SK-N-SH (cell line): ENCODE data around the gene TRAPPC13. TPM values are rescaled to one million over a fixed set of nuclear protein-coding genes. Genes with fewer than 3 reads are reported as not detected.

Experiments used
- CTCF ChIA-PET: fragments of 300-600, 350-600 bp; formaldehyde crosslinking; extraction: SDS; loops from one replicate; lab custom pipeline; 2021; lab: Yijun Ruan, JAX
- POLR2A ChIA-PET: fragments of 350-600 bp; sonication (Branson Sonifier 250); formaldehyde crosslinking; extraction: SDS; loops from one replicate; lab custom pipeline; 2020; ENCODE audit warnings: antibody characterized with exemption, inconsistent platforms; lab: Yijun Ruan, JAX
- DNase-seq: peaks from one replicate; pipeline ENCODE4 v3.0.0; 2012
- H2AFZ ChIP-seq: fragments of 200-600 bp; sonication (generic); 2 replicates; pipeline ENCODE4 v1.8.1; 2016; ENCODE audit warnings: antibody characterized with exemption, mild to moderate bottlenecking, low read depth
- H3F3A ChIP-seq: fragments of 200-600 bp; sonication (generic); replicated peaks from 2 replicates; pipeline ENCODE3; 2016; ENCODE audit warnings: antibody characterized with exemption, mild to moderate bottlenecking; ENCODE audit not compliant: insufficient read depth
- H3K27ac ChIP-seq, 2 experiments: fragments of 200-500 bp in 1 of 2; fragments of 200-600 bp in 1 of 2; sonication (Bioruptor generic) in 1 of 2; sonication (generic), shearing (Covaris generic) in 1 of 2; 2 replicates each; pipeline versions ENCODE4 v1.5.1 to v1.6.1; 2014 to 2016; ENCODE audit warnings: low read depth in 2 of 2, inconsistent platforms in 1 of 2, low read length in 1 of 2, mild to moderate bottlenecking in 1 of 2, mixed read lengths in 1 of 2
- H3K27me3 ChIP-seq: fragments of 200-600 bp; sonication (generic), shearing (Covaris generic); 2 replicates; pipeline ENCODE4 v1.6.1; 2016; ENCODE audit warnings: mixed run types; ENCODE audit not compliant: insufficient read depth
- H3K36me3 ChIP-seq, 2 experiments: fragments of 200-500 bp in 1 of 2; fragments of 200-600 bp in 1 of 2; sonication (Bioruptor generic) in 1 of 2; sonication (generic) in 1 of 2; replicated peaks in 1 of 2; 2 replicates each; pipeline versions ENCODE3 to v1.5.1; 2014 to 2016; ENCODE audit warnings: low read length in 1 of 2, mild to moderate bottlenecking in 1 of 2; ENCODE audit not compliant: insufficient read depth in 2 of 2, control insufficient read depth in 1 of 2
- H3K4me1 ChIP-seq, 2 experiments: fragments of 200-500 bp in 1 of 2; fragments of 200-600 bp in 1 of 2; sonication (Bioruptor generic) in 1 of 2; sonication (generic), shearing (Covaris generic) in 1 of 2; 2 replicates each; pipeline versions ENCODE4 v1.5.1 to v1.6.1; 2014 to 2016; ENCODE audit warnings: low read depth in 1 of 2, low read length in 1 of 2, mixed run types in 1 of 2; ENCODE audit not compliant: insufficient read depth in 2 of 2, control insufficient read depth in 1 of 2
- H3K4me2 ChIP-seq: fragments of 200-600 bp; sonication (generic), shearing (Covaris generic); 2 replicates; pipeline ENCODE4 v1.6.1; 2017; ENCODE audit warnings: mixed run types
- H3K4me3 ChIP-seq, 2 experiments: fragments of 200-500 bp in 1 of 2; fragments of 200-600 bp in 1 of 2; sonication (Bioruptor generic) in 1 of 2; sonication (generic), shearing (Covaris generic) in 1 of 2; 2 replicates each; pipeline versions ENCODE4 v1.5.1 to v1.8.1; 2014 to 2016; ENCODE audit warnings: low read depth in 2 of 2, inconsistent platforms in 1 of 2, low read length in 1 of 2, mild to moderate bottlenecking in 1 of 2, mixed read lengths in 1 of 2, moderate library complexity in 1 of 2
- H3K79me2 ChIP-seq: fragments of 200-600 bp; sonication (generic); 2 replicates; pipeline ENCODE4 v1.8.1; 2017; ENCODE audit warnings: mild to moderate bottlenecking; ENCODE audit not compliant: insufficient read depth
- H3K9ac ChIP-seq: fragments of 200-600 bp; sonication (generic); 2 replicates; pipeline ENCODE4 v1.6.1; 2017; ENCODE audit warnings: mixed run types
- H3K9me2 ChIP-seq: fragments of 200-600 bp; sonication (generic); 2 replicates; pipeline ENCODE4 v1.6.1; 2017; ENCODE audit warnings: mixed run types
- H3K9me3 ChIP-seq: fragments of 200-600 bp; sonication (generic); 2 replicates; pipeline ENCODE4 v1.6.1; 2017; ENCODE audit warnings: mixed run types, mild to moderate bottlenecking, moderate library complexity
- H4K20me1 ChIP-seq: fragments of 200-600 bp; sonication (generic); 2 replicates; pipeline ENCODE4 v1.6.1; 2017; ENCODE audit warnings: mild to moderate bottlenecking, mixed run types; ENCODE audit not compliant: insufficient read depth
- CHD2 ChIP-seq: fragments of 150-350 bp; IDR thresholded peaks from 2 replicates; pipeline ENCODE4 v1.6.1; 2018; ENCODE audit warnings: low read length; ENCODE audit not compliant: partially characterized antibody
- CTCF ChIP-seq: fragments of 200-600 bp; sonication (generic); IDR thresholded peaks from 2 replicates; pipeline ENCODE4 v1.6.1; 2017; ENCODE audit warnings: antibody characterized with exemption, mild to moderate bottlenecking, moderate library complexity
- FOXJ3 ChIP-seq: sonication (generic); formaldehyde crosslinking; IDR thresholded peaks from 2 replicates; pipeline ENCODE4 v1.5.1; 2020; ENCODE audit warnings: mild to moderate bottlenecking, missing genetic modification reagents
- MAX ChIP-seq: IDR thresholded peaks from 2 replicates; pipeline ENCODE4 v1.4.0; 2012; ENCODE audit warnings: low read depth
- MEF2A ChIP-seq: IDR thresholded peaks from 2 replicates; pipeline ENCODE4 v1.4.0; 2012; ENCODE audit warnings: low read depth, borderline replicate concordance
- MXI1 ChIP-seq: IDR thresholded peaks from 2 replicates; pipeline ENCODE4 v1.6.1; 2012; ENCODE audit warnings: mild to moderate bottlenecking, low read depth, low read length, improper control_type of control experiment
- NFIC ChIP-seq: IDR thresholded peaks from 2 replicates; pipeline ENCODE4 v1.4.0; 2012; ENCODE audit warnings: borderline replicate concordance
- RAD21 ChIP-seq: IDR thresholded peaks from 2 replicates; pipeline ENCODE4 v1.6.1; 2012; ENCODE audit warnings: mild to moderate bottlenecking, low read length
- RCOR1 ChIP-seq: fragments of 150-350 bp; IDR thresholded peaks from 2 replicates; pipeline ENCODE4 v1.6.1; 2017; ENCODE audit warnings: antibody characterized with exemption, low read length
- REST ChIP-seq: IDR thresholded peaks from 2 replicates; pipeline ENCODE4 v1.6.1; 2012; ENCODE audit warnings: mild to moderate bottlenecking, low read depth, low read length, moderate library complexity
- RFX5 ChIP-seq: IDR thresholded peaks from 2 replicates; pipeline ENCODE4 v1.6.1; 2012; ENCODE audit warnings: mild to moderate bottlenecking, improper control_type of control experiment, low read length
- SMC3 ChIP-seq: IDR thresholded peaks from 2 replicates; pipeline ENCODE4 v1.6.1; 2012; ENCODE audit warnings: low read depth, low read length, improper control_type of control experiment
- TAF1 ChIP-seq: IDR thresholded peaks from 2 replicates; pipeline ENCODE4 v1.6.1; 2012; ENCODE audit warnings: low read depth, mild to moderate bottlenecking, low read length, moderate library complexity, borderline replicate concordance
- TCF12 ChIP-seq: IDR thresholded peaks from 2 replicates; pipeline ENCODE4 v1.4.0; 2012
- USF1 ChIP-seq: IDR thresholded peaks from 2 replicates; pipeline ENCODE4 v1.4.0; 2012; ENCODE audit warnings: low read depth, borderline replicate concordance
- USF2 ChIP-seq: fragments of 150-350 bp; IDR thresholded peaks from 2 replicates; pipeline ENCODE4 v1.6.1; 2017; ENCODE audit warnings: antibody characterized with exemption, low read length, low read depth, borderline replicate concordance
- ZBTB33 ChIP-seq: IDR thresholded peaks from 2 replicates; pipeline ENCODE4 v1.4.0; 2012; ENCODE audit warnings: low read depth, borderline replicate concordance
- WGBS: methylation state at CpG from one replicate; pipeline ENCODE4 v1.1.6; 2017; ENCODE audit warnings: low lambda C conversion rate; 5-methylcytosine and 5-hydroxymethylcytosine counted together
- polyA plus RNA-seq, 3 experiments: library from polyadenylated mRNA; depleted of rRNA; stranded (reverse); fragments of >200 nt; gene quantifications; 2 replicates each; pipeline ENCODE4 v1.2.3, GENCODE V29; 2012

Gene TRAPPC13
- polyA plus RNA-seq, 1 of the 3 experiments (the other 2 are of a cell fraction) = 10.7 TPM

- peaks cover 4 to 34% of the 10 kb centered on the region in 2 experiments for H3K36me3 ChIP-seq
- no peak overlapping the region for H3K4me2 ChIP-seq
- no peak overlapping the region for H3K27ac ChIP-seq
- H3K9me3 ChIP-seq = no peaks in the 10 kb centered on the region
- no peak for TF ChIP-seq ZBTB33
- no peak for TF ChIP-seq TAF1
- TF ChIP-seq RFX5 = no peak
- TF ChIP-seq CHD2 = no peak
- no peak for TF ChIP-seq REST
- TF ChIP-seq MEF2A = no peak
- TF ChIP-seq NFIC = no peak
- TF ChIP-seq RCOR1 = no peak
- TF ChIP-seq TCF12 = no peak
- no peak for TF ChIP-seq USF1
- no peak for TF ChIP-seq USF2
- TF ChIP-seq CTCF = no peak
- no peak for TF ChIP-seq MAX
- TF ChIP-seq MXI1 = no peak
- TF ChIP-seq SMC3 = no peak
- no peak for TF ChIP-seq RAD21
- TF ChIP-seq FOXJ3 (CRISPR knock-in tag) = no peak
- DNase-seq = no peak
- no peaks in the 10 kb centered on the region for H3K9me2 ChIP-seq
- H2AFZ ChIP-seq = no peak overlapping the region
- WGBS = 96% methylated on average over 3 of the region's 3 CpGs
- CTCF ChIA-PET = no interaction called here
- H3K9ac ChIP-seq = no peak overlapping the region
- peaks cover 0 to 9% of the 10 kb centered on the region in 2 experiments; a peak in 2 of 4 replicates for H3K4me1 ChIP-seq
- H3K79me2 ChIP-seq = no peaks in the 10 kb centered on the region
- H3F3A ChIP-seq = peaks cover 11% of the 10 kb centered on the region
- no peaks in the 10 kb centered on the region for H4K20me1 ChIP-seq
- POLR2A ChIA-PET = no interaction called here
- no peak overlapping the region for H3K4me3 ChIP-seq
- no peaks in the 10 kb centered on the region for H3K27me3 ChIP-seq
Observed at GRCh38 chr5:65702036-65702435, 77.2 kb downstream of the TRAPPC13 start.
